HepG2 (cell line): ENCODE data around the gene GPC6. TPM values are rescaled to one million over a fixed set of nuclear protein-coding genes. Genes with fewer than 3 reads are reported as not detected.

Experiments used
- ATAC-seq: fragments of 200-7000 bp; cut with Tn5 transposase; 3 replicates; pipeline ENCODE4 v1.9.1; 2020; ENCODE audit warnings: mild to moderate bottlenecking, moderate library complexity
- BruUV-seq: library from RNA; stranded (reverse); fragments of 400-500 nt; replicated peaks from 2 replicates; lab custom pipeline; 2021; lab: Mats Ljungman, UMichigan
- CTCF ChIA-PET: fragments of 300-600 bp; formaldehyde crosslinking; extraction: SDS; loops from one replicate; lab custom pipeline; 2021; ENCODE audit warnings: low total read pairs, inconsistent platforms, low intra/inter-chr PET ratio; lab: Yijun Ruan, JAX
- POLR2A ChIA-PET: fragments of 350-600 bp; sonication (Branson Sonifier 250); formaldehyde crosslinking; loops from one replicate; lab custom pipeline; 2020; ENCODE audit warnings: antibody characterized with exemption, inconsistent platforms; lab: Yijun Ruan, JAX
- DNase-seq: peaks from one replicate; pipeline ENCODE4 v3.0.0-alpha.2; 2015; ENCODE audit warnings: low spot score
- FAIRE-seq: peaks from 3 replicates; lab custom pipeline; 2011; peaks lifted over from hg19 to GRCh38; lab: Jason Lieb, UNC
- H2AFZ ChIP-seq: one replicate; pipeline ENCODE4 v1.6.1; 2011; ENCODE audit warnings: low read length, inconsistent platforms
- H3K27ac ChIP-seq: fragments of 300-600 bp; 3 replicates; pipeline ENCODE4 v1.8.0; 2011; ENCODE audit warnings: mixed run types, mild to moderate bottlenecking, mixed read lengths, low read length, inconsistent platforms; ENCODE audit not compliant: insufficient read depth; ENCODE audit errors: extremely low read length
- H3K27me3 ChIP-seq, 2 experiments: fragments of 200-600 bp in 1 of 2; 2 replicates in 1 of 2; 3 replicates in 1 of 2; pipeline versions ENCODE4 v1.6.0 to v1.8.0; 2011; ENCODE audit warnings: low read length in 2 of 2, mild to moderate bottlenecking in 2 of 2, moderate library complexity in 2 of 2, inconsistent platforms in 1 of 2; ENCODE audit not compliant: insufficient read depth in 2 of 2, control insufficient read depth in 1 of 2
- H3K36me3 ChIP-seq, 2 experiments: fragments of 200-600 bp in 1 of 2; replicated peaks in 1 of 2; 2 replicates in 1 of 2; 3 replicates in 1 of 2; pipeline versions ENCODE4 v1.5.1 to v1.8.0; 2011; ENCODE audit warnings: low read length in 2 of 2, inconsistent platforms in 1 of 2; ENCODE audit not compliant: insufficient read depth in 2 of 2, control insufficient read depth in 1 of 2
- H3K4me1 ChIP-seq: 2 replicates; pipeline ENCODE4 v1.5.1; 2012; ENCODE audit warnings: low read length, inconsistent platforms; ENCODE audit not compliant: insufficient read depth
- H3K4me2 ChIP-seq: 2 replicates; pipeline ENCODE4 v1.6.0; 2011; ENCODE audit warnings: low read depth, low read length, inconsistent platforms
- H3K4me3 ChIP-seq, 3 experiments: fragments of 200-600 bp in 1 of 3; sonication (generic), shearing (Covaris generic) in 1 of 3; replicated peaks in 1 of 3; 2 replicates each; pipeline ENCODE4 v1.5.1; 2011 to 2016; ENCODE audit warnings: low read length in 3 of 3, inconsistent platforms in 2 of 3, low read depth in 2 of 3, mild to moderate bottlenecking in 2 of 3, control low read depth in 1 of 3, mixed read lengths in 1 of 3; ENCODE audit not compliant: insufficient read depth in 1 of 3
- H3K79me2 ChIP-seq: one replicate; pipeline ENCODE4 v1.6.1; 2011; ENCODE audit warnings: low read length, inconsistent platforms; ENCODE audit not compliant: insufficient read depth
- H3K9ac ChIP-seq: 2 replicates; pipeline ENCODE4 v1.6.0; 2011; ENCODE audit warnings: mild to moderate bottlenecking, low read depth, low read length, inconsistent platforms; ENCODE audit not compliant: insufficient read depth
- H3K9me3 ChIP-seq: 2 replicates; pipeline ENCODE4 v1.5.1; 2012; ENCODE audit warnings: mild to moderate bottlenecking, low read length
- H4K20me1 ChIP-seq: 2 replicates; pipeline ENCODE4 v1.6.0; 2011; ENCODE audit warnings: inconsistent platforms, mild to moderate bottlenecking, low read length, moderate library complexity; ENCODE audit not compliant: insufficient read depth
- GATAD2A ChIP-seq: IDR thresholded peaks from 2 replicates; pipeline ENCODE4 v1.6.1; 2016
- TARDBP ChIP-seq: sonication (generic); formaldehyde crosslinking; IDR thresholded peaks from 2 replicates; pipeline ENCODE4 v1.8.0; 2022; ENCODE audit warnings: mild to moderate bottlenecking, missing genetic modification reagents
- ZNF367 ChIP-seq: sonication (generic); formaldehyde crosslinking; IDR thresholded peaks from 2 replicates; pipeline ENCODE4 v1.4.0; 2020; ENCODE audit warnings: missing genetic modification reagents, borderline replicate concordance
- ZNF512B ChIP-seq: sonication (generic); formaldehyde crosslinking; IDR thresholded peaks from 2 replicates; pipeline ENCODE4 v1.5.1; 2020; ENCODE audit warnings: missing genetic modification reagents, mild to moderate bottlenecking, borderline replicate concordance
- ZNF83 ChIP-seq: sonication (generic); formaldehyde crosslinking; IDR thresholded peaks from 2 replicates; pipeline ENCODE4 v1.4.0; 2020; ENCODE audit warnings: missing genetic modification reagents, mild to moderate bottlenecking, borderline replicate concordance
- WGBS: methylation state at CpG from one replicate; pipeline ENCODE4 v1.1.6; 2017; ENCODE audit warnings: low lambda C conversion rate; 5-methylcytosine and 5-hydroxymethylcytosine counted together
- in situ Hi-C: cut with HindIII; loops from 2 replicates; pipeline ENCODE4 v1.10.0; 2017; ENCODE audit warnings: low pct_unique_long_range_greater_than_20kb; ENCODE audit not compliant: extremely low pct_ligation_motif_present
- intact Hi-C: fragments of 100-400 bp; cut with micrococcal nuclease; formaldehyde crosslinking; loops from one replicate; pipeline ENCODE4 v1.10.0; 2022; ENCODE audit not compliant: unreplicated experiment
- polyA plus RNA-seq, 8 experiments: library from polyadenylated mRNA; depleted of rRNA in 3 of 8; stranded (reverse) in 7 of 8; unstranded in 1 of 8; fragments of >200 nt; fragmentation: Illumina TruSeq in 4 of 8; extraction: Trizol in 4 of 8; gene quantifications; 2 replicates each; pipeline versions ENCODE4 v1.2.1 to v1.2.3, GENCODE V29; 2011 to 2016; ENCODE audit warnings: low read depth in 4 of 8, missing spikeins in 1 of 8, mixed read lengths in 1 of 8; ENCODE audit not compliant: insufficient read depth in 1 of 8
- total RNA-seq, 5 experiments: library from RNA; depleted of rRNA; stranded (reverse); fragments of >200 nt; fragmentation: Illumina TruSeq; extraction: Trizol; gene quantifications; 2 replicates each; pipeline ENCODE4 v1.2.3, GENCODE V29; 2016; ENCODE audit warnings: low read depth in 1 of 5

The GPC6 gene
- total and polyA plus RNA-seq, 2 of the 13 experiments (the other 11 are each of a cell fraction or from before 2014, with no cell fraction given) = 24.5 to 33.9 TPM

GRCh38 chr13:93794197-93794885 lies 567.7 kb downstream of the GPC6 start (continued):
- TF ChIP-seq ZNF83 (CRISPR knock-in tag) (no peak), GATAD2A (CRISPR knock-in tag) (no peak)
- TF ChIP-seq, all 625 proteins: peak for 0

DNA sequence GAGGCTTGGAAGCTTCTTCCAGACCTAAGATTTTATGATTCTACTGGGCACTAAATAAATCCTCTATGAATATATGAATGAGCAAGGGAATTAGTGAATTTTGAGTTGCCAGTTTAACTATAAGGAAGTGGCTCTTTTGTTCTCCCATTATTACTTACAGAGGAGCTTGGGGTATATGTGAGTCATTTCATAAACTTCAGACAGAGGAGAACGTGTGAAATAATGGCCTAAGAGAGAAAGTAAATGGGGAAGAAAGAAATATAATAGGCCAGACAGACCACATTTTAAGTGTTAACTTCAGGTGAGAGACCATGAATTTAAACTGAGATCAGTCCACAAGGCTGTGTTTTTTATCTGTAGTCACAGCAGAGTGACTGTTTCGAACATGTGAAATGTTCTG lies 570.9 kb downstream of the GPC6 start:
- Histone ChIP-seq H4K20me1 (no peaks in the 10 kb centered on the region), H3K4me3 (no peak overlapping the region), H3K9ac (no peak overlapping the region), H3K4me1 (no peaks in the 10 kb centered on the region), H3K36me3 (no peaks in the 10 kb centered on the region), H3K9me3 (no peaks in the 10 kb centered on the region), H3K4me2 (no peak overlapping the region), H2AFZ (no peak overlapping the region), H3K79me2 (no peaks in the 10 kb centered on the region), H3K27ac (no peak overlapping the region), H3K27me3 (no peaks in the 10 kb centered on the region)
- DNase-seq = no peak
- intact Hi-C loops (no loop called here), in situ Hi-C loops (no loop called here)
- POLR2A ChIA-PET = no interaction called here
- no peak for ATAC-seq
- CTCF ChIA-PET = no interaction called here
- 97% methylated on average over 2 of the region's 2 CpGs for WGBS
- no peak for FAIRE-seq
- no TSS peak for BruUV-seq
- no peak for TF ChIP-seq ZNF367 (CRISPR knock-in tag)
- no peak for TF ChIP-seq TARDBP (CRISPR knock-in tag)
- no peak for TF ChIP-seq ZNF512B (CRISPR knock-in tag)
